Muscle of leg (tissue), 9 donors: ENCODE measurements around the gene PPP4R4. TPM values are rescaled to one million over a fixed set of nuclear protein-coding genes. Genes with fewer than 3 reads are reported as not detected.

Experiments
- polyA plus RNA-seq, 8 donors: library from polyadenylated mRNA; unstranded; fragments of 120-200 nt; gene quantifications; one replicate each; pipeline versions ENCODE4 v1.2.1 to v1.2.3, GENCODE V29; 2013; ENCODE audit warnings: inconsistent platforms in 1 of 8, low replicate concordance in 1 of 8; ENCODE audit not compliant: insufficient read length in 8 of 8, insufficient read depth in 1 of 8
- total RNA-seq: library from RNA; stranded (reverse); fragments of 120-200 nt; gene quantifications from one replicate; pipeline ENCODE4 v1.2.4, GENCODE V29; 2013

PPP4R4 gene
- total and polyA plus RNA-seq, 9 donors, result 0.08 to 0.16 (median 0.09) TPM

Other genes starting within 250 kb of the PPP4R4 start
- not detected for gene FAM181A, start 247.0 kb upstream of the PPP4R4 start, total RNA-seq
- under 1 TPM in 2 of 8 donors, not detected in 6; 0.10 to 0.15 TPM for gene FAM181A, start 247.0 kb upstream of the PPP4R4 start, polyA plus RNA-seq
- 32.3 TPM for gene ASB2, start 197.8 kb upstream of the PPP4R4 start, total RNA-seq
- 10 to 100 TPM; 15.0 to 26.1 (median 22.5) TPM for gene ASB2, start 197.8 kb upstream of the PPP4R4 start, polyA plus RNA-seq
- gene CCDC197, start 177.0 kb upstream of the PPP4R4 start, total RNA-seq, result 0.04 TPM
- under 1 TPM in 3 of 8 donors, not detected in 5; 0.18 to 0.32 (median 0.27) TPM for gene CCDC197, start 177.0 kb upstream of the PPP4R4 start, polyA plus RNA-seq
- 0.93 TPM for gene OTUB2, start 148.0 kb upstream of the PPP4R4 start, total RNA-seq
- gene OTUB2, start 148.0 kb upstream of the PPP4R4 start, polyA plus RNA-seq, result 1 to 10 TPM in 6 of 8 donors, under 1 TPM in 2; 0.59 to 1.3 (median 1.1) TPM
- gene DDX24, start 93.1 kb upstream of the PPP4R4 start, total RNA-seq, result 114 TPM
- gene DDX24, start 93.1 kb upstream of the PPP4R4 start, polyA plus RNA-seq, result 10 to 100 TPM; 80.5 to 99.6 (median 84.8) TPM
- gene IFI27L1, start 93.0 kb upstream of the PPP4R4 start, total RNA-seq, result 17.2 TPM
- 10 to 100 TPM in 7 of 8 donors, 1 to 10 TPM in 1; 10.0 to 19.8 (median 15.0) TPM for gene IFI27L1, start 93.0 kb upstream of the PPP4R4 start, polyA plus RNA-seq
- 5.6 TPM for gene IFI27, start 63.6 kb upstream of the PPP4R4 start, total RNA-seq
- 1 to 10 TPM; 2.1 to 4.3 (median 2.9) TPM for gene IFI27, start 63.6 kb upstream of the PPP4R4 start, polyA plus RNA-seq
- 21.9 TPM for gene IFI27L2, start 44.7 kb upstream of the PPP4R4 start, total RNA-seq
- 10 to 100 TPM; 11.9 to 24.6 (median 16.8) TPM for gene IFI27L2, start 44.7 kb upstream of the PPP4R4 start, polyA plus RNA-seq
- not detected for gene SERPINA10, start 118.9 kb downstream of the PPP4R4 start, total RNA-seq
- gene SERPINA10, start 118.9 kb downstream of the PPP4R4 start, polyA plus RNA-seq, result under 1 TPM in 5 of 8 donors, not detected in 3; 0.03 to 0.19 (median 0.05) TPM
- gene SERPINA6, start 149.0 kb downstream of the PPP4R4 start, total RNA-seq, result not detected
- under 1 TPM in 2 of 8 donors, not detected in 6; 0.28 to 0.54 TPM for gene SERPINA6, start 149.0 kb downstream of the PPP4R4 start, polyA plus RNA-seq
- not detected for gene SERPINA2, start 192.4 kb downstream of the PPP4R4 start, total RNA-seq
- gene SERPINA2, start 192.4 kb downstream of the PPP4R4 start, polyA plus RNA-seq, result not detected
- 2.0 TPM for gene SERPINA1, start 214.3 kb downstream of the PPP4R4 start, total RNA-seq
- 10 to 100 TPM in 3 of 8 donors, 1 to 10 TPM in 5; 1.1 to 95.5 (median 2.4) TPM for gene SERPINA1, start 214.3 kb downstream of the PPP4R4 start, polyA plus RNA-seq